ENCODE results near the gene SAMSN1. TPM values are rescaled to one million over a fixed set of nuclear protein-coding genes. Genes with fewer than 3 reads are reported as not detected.

SAMSN1 gene
- polyA plus RNA-seq (2013, experiment 1 of 2) = 24.9 TPM
- polyA plus RNA-seq (2013, experiment 2 of 2) = 24.8 TPM

GRCh38 chr21:14545906-14546480 lies at the start of gene SAMSN1:
SAMSN1 (minus strand) TSS chr21:14546315; CDS start chr21:14546261, 54 bp downstream.
- Histone ChIP-seq H3K9me3 (ENCODE audit: control insufficient read depth, low read length) (no peaks in the 10 kb centered on the region), H3K27ac (ENCODE audit: low read depth, low read length, severe bottlenecking) (no peak within 1 kb of the TSS), H3K36me3 (ENCODE audit: control insufficient read depth, insufficient read depth, low read length) (no peaks in the 10 kb centered on the region), H3K4me3 (ENCODE audit: extremely low read depth, insufficient read depth, low read length, poor library complexity, severe bottlenecking) (peak within 1 kb of the TSS; percentile 6), H3K4me1 (ENCODE audit: control insufficient read depth, insufficient read depth, low read length, poor library complexity, severe bottlenecking) (peaks cover 3% of the 10 kb centered on the region)
- WGBS, 2 experiments (ENCODE audit: insufficient coverage in 2 of 2) = no CpG with 5 or more reads among the region's 1 CpG

GRCh38 chr21:14595449-14595848 lies 49.3 kb upstream of the SAMSN1 start:
- H3K4me3 ChIP-seq (ENCODE audit: extremely low read depth, insufficient read depth, low read length, poor library complexity, severe bottlenecking) = no peak overlapping the region
- WGBS, 2 experiments (ENCODE audit: insufficient coverage in 2 of 2) = no CpG with 5 or more reads among the region's 1 CpG

GRCh38 chr21:14594967-14595366 lies 48.9 kb upstream of the SAMSN1 start:
- H3K36me3 ChIP-seq (ENCODE audit: control insufficient read depth, insufficient read depth, low read length) = no peaks in the 10 kb centered on the region
- no peak overlapping the region for H3K4me3 ChIP-seq (ENCODE audit: extremely low read depth, insufficient read depth, low read length, poor library complexity, severe bottlenecking)
- no peaks in the 10 kb centered on the region for H3K4me1 ChIP-seq (ENCODE audit: control insufficient read depth, insufficient read depth, low read length, poor library complexity, severe bottlenecking)
- H3K9me3 ChIP-seq (ENCODE audit: control insufficient read depth, low read length) = no peaks in the 10 kb centered on the region
- 90 to 100% methylated on average over 1 to 2 of the region's 2 CpGs for WGBS, 2 experiments (ENCODE audit: insufficient coverage in 2 of 2)
- H3K27ac ChIP-seq (ENCODE audit: low read depth, low read length, severe bottlenecking) = no peak overlapping the region

More at GRCh38 chr21:14595449-14595848, 49.3 kb upstream of the SAMSN1 start:
- no peak overlapping the region for H3K27ac ChIP-seq (ENCODE audit: low read depth, low read length, severe bottlenecking)
- H3K36me3 ChIP-seq (ENCODE audit: control insufficient read depth, insufficient read depth, low read length) = no peaks in the 10 kb centered on the region
- no peaks in the 10 kb centered on the region for H3K9me3 ChIP-seq (ENCODE audit: control insufficient read depth, low read length)
- no peaks in the 10 kb centered on the region for H3K4me1 ChIP-seq (ENCODE audit: control insufficient read depth, insufficient read depth, low read length, poor library complexity, severe bottlenecking)

GRCh38 chr21:14593230-14593629 lies 47.1 kb upstream of the SAMSN1 start:
- no peaks in the 10 kb centered on the region for H3K4me1 ChIP-seq (ENCODE audit: control insufficient read depth, insufficient read depth, low read length, poor library complexity, severe bottlenecking)
- H3K4me3 ChIP-seq (ENCODE audit: extremely low read depth, insufficient read depth, low read length, poor library complexity, severe bottlenecking) = no peak overlapping the region
- H3K27ac ChIP-seq (ENCODE audit: low read depth, low read length, severe bottlenecking) = no peak overlapping the region
- H3K9me3 ChIP-seq (ENCODE audit: control insufficient read depth, low read length) = no peaks in the 10 kb centered on the region
- H3K36me3 ChIP-seq (ENCODE audit: control insufficient read depth, insufficient read depth, low read length) = no peaks in the 10 kb centered on the region

GRCh38 chr21:14592296-14593000 lies 46.3 kb upstream of the SAMSN1 start:
- WGBS, 2 experiments (ENCODE audit: insufficient coverage in 2 of 2) = 100% methylated on average over 3 of the region's 4 CpGs
- no peak overlapping the region for H3K4me3 ChIP-seq (ENCODE audit: extremely low read depth, insufficient read depth, low read length, poor library complexity, severe bottlenecking)
- H3K4me1 ChIP-seq (ENCODE audit: control insufficient read depth, insufficient read depth, low read length, poor library complexity, severe bottlenecking) = no peaks in the 10 kb centered on the region
- H3K9me3 ChIP-seq (ENCODE audit: control insufficient read depth, low read length) = no peaks in the 10 kb centered on the region
- no peak overlapping the region for H3K27ac ChIP-seq (ENCODE audit: low read depth, low read length, severe bottlenecking)
- no peaks in the 10 kb centered on the region for H3K36me3 ChIP-seq (ENCODE audit: control insufficient read depth, insufficient read depth, low read length)

- H3K4me3 ChIP-seq (ENCODE audit: extremely low read depth, insufficient read depth, low read length, poor library complexity, severe bottlenecking) = no peak overlapping the region
Observed at GRCh38 chr21:14591882-14592281, 45.8 kb upstream of the SAMSN1 start.

GRCh38 chr21:14591377-14591776 lies 45.3 kb upstream of the SAMSN1 start:
- H3K27ac ChIP-seq (ENCODE audit: low read depth, low read length, severe bottlenecking) = no peak overlapping the region
- H3K36me3 ChIP-seq (ENCODE audit: control insufficient read depth, insufficient read depth, low read length) = no peaks in the 10 kb centered on the region
- H3K4me1 ChIP-seq (ENCODE audit: control insufficient read depth, insufficient read depth, low read length, poor library complexity, severe bottlenecking) = no peaks in the 10 kb centered on the region
- H3K9me3 ChIP-seq (ENCODE audit: control insufficient read depth, low read length) = no peaks in the 10 kb centered on the region
- no peak overlapping the region for H3K4me3 ChIP-seq (ENCODE audit: extremely low read depth, insufficient read depth, low read length, poor library complexity, severe bottlenecking)

More at GRCh38 chr21:14591882-14592281, 45.8 kb upstream of the SAMSN1 start:
- Histone ChIP-seq H3K9me3 (ENCODE audit: control insufficient read depth, low read length) (no peaks in the 10 kb centered on the region), H3K27ac (ENCODE audit: low read depth, low read length, severe bottlenecking) (no peak overlapping the region), H3K4me1 (ENCODE audit: control insufficient read depth, insufficient read depth, low read length, poor library complexity, severe bottlenecking) (no peaks in the 10 kb centered on the region), H3K36me3 (ENCODE audit: control insufficient read depth, insufficient read depth, low read length) (no peaks in the 10 kb centered on the region)
- WGBS, 2 experiments (ENCODE audit: insufficient coverage in 2 of 2) = 90 to 100% methylated on average over 1 of the region's 2 CpGs

GRCh38 chr21:14589855-14590563 lies 43.9 kb upstream of the SAMSN1 start:
- Histone ChIP-seq H3K27ac (ENCODE audit: low read depth, low read length, severe bottlenecking) (no peak overlapping the region), H3K4me3 (ENCODE audit: extremely low read depth, insufficient read depth, low read length, poor library complexity, severe bottlenecking) (no peak overlapping the region), H3K9me3 (ENCODE audit: control insufficient read depth, low read length) (no peaks in the 10 kb centered on the region), H3K4me1 (ENCODE audit: control insufficient read depth, insufficient read depth, low read length, poor library complexity, severe bottlenecking) (no peaks in the 10 kb centered on the region), H3K36me3 (ENCODE audit: control insufficient read depth, insufficient read depth, low read length) (no peaks in the 10 kb centered on the region)
- 100% methylated on average over 1 of the region's 7 CpGs for WGBS, 2 experiments (ENCODE audit: insufficient coverage in 2 of 2)

- Histone ChIP-seq H3K9me3 (ENCODE audit: control insufficient read depth, low read length) (no peaks in the 10 kb centered on the region), H3K27ac (ENCODE audit: low read depth, low read length, severe bottlenecking) (no peak overlapping the region)
Observed at GRCh38 chr21:14587266-14587665, 41.2 kb upstream of the SAMSN1 start.

GRCh38 chr21:14585122-14585521 lies 39.0 kb upstream of the SAMSN1 start:
- Histone ChIP-seq H3K4me1 (ENCODE audit: control insufficient read depth, insufficient read depth, low read length, poor library complexity, severe bottlenecking) (no peaks in the 10 kb centered on the region), H3K36me3 (ENCODE audit: control insufficient read depth, insufficient read depth, low read length) (no peaks in the 10 kb centered on the region), H3K27ac (ENCODE audit: low read depth, low read length, severe bottlenecking) (no peak overlapping the region), H3K4me3 (ENCODE audit: extremely low read depth, insufficient read depth, low read length, poor library complexity, severe bottlenecking) (no peak overlapping the region), H3K9me3 (ENCODE audit: control insufficient read depth, low read length) (no peaks in the 10 kb centered on the region)
- WGBS, 2 experiments (ENCODE audit: insufficient coverage in 2 of 2) = no CpG with 5 or more reads among the region's 1 CpG

More at GRCh38 chr21:14587266-14587665, 41.2 kb upstream of the SAMSN1 start:
- Histone ChIP-seq H3K4me1 (ENCODE audit: control insufficient read depth, insufficient read depth, low read length, poor library complexity, severe bottlenecking) (no peaks in the 10 kb centered on the region), H3K4me3 (ENCODE audit: extremely low read depth, insufficient read depth, low read length, poor library complexity, severe bottlenecking) (no peak overlapping the region), H3K36me3 (ENCODE audit: control insufficient read depth, insufficient read depth, low read length) (no peaks in the 10 kb centered on the region)

All from mesodermal cell (in vitro differentiated cells).